Ecto neural progenitor cell (in vitro differentiated cells): ENCODE measurements around the gene EXOC6B.
"Not testable (repeated sequence)": the region's sequence is repeated elsewhere in the genome, so short reads cannot be mapped to it uniquely, and the experiment has no call there.

ENCODE experiments used
- DNase-seq: peaks from one replicate; pipeline ENCODE4 v3.0.0-alpha.2; 2018; ENCODE audit warnings: low spot score

The EXOC6B gene

GRCh38 chr2:72431737-72432136 lies 394.1 kb downstream of the EXOC6B start:
- DNase-seq = no peak

GRCh38 chr2:72427022-72427861 lies 398.6 kb downstream of the EXOC6B start:
- no peak for DNase-seq

DNA sequence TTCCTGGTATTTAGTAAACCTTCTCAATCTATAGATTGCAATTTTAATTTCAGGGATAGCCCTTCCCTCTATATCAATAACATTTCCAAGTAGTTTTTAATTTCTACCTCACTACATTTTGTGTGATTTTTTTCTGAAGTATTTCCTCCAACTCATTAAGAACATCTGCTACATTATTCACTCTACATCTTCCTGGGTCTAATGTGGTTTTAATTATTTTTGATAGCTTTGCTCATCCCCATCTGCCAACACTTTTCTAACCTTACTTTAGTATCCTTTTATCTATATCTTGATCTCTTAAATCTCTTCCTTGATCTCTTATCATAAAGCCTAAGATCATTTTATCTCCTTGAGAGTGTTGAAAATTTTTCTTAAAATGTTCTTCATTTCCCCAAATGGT lies 399.8 kb downstream of the EXOC6B start:
- DNase-seq = no peak

DNA sequence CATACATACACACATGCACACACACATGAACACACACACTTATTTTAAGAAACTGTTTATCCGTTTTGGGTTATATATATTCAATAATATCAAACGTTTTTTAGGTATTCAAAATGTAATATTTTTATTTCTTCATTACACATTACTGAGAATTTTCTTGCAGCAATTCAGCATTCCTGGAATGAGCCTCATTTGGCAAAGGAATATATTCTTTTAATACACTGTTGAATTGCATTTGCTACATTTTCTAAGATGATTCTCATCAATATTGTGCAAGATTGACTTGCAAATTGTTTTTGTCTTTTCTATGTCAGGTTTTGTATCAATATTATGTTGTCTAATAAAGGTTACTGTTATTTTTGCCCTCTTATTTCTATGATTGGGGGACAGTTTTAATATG lies 402.1 kb downstream of the EXOC6B start:
- DNase-seq = no peak

DNA sequence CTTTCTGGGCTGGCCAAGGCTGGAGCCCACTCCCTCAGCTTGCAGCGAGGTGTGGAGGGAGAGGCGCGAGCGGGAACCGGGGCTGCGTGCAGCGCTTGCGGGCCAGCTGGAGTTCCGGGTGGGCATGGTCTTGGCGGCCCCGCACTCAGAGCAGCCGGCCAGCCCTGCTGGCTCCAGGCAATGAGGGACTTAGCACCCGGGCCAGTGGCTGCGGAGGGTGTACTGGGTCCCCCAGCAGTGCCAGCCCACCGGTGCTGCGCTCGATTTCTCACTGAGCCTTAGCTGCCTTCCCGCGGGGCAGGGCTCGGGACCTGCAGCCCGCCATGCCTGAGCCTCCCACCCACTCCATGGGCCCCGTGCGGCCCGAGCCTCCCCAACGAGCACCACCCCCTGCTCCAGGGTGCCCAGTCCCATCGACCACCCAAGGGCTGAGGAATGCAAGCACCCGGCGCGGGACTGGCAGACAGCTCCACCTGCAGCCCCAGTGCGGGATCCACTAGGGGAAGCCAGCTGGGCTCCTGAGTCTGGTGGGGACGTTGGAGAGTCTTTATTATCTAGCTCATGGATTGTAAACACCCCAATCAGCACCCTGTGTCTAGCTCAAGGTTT lies 404.0 kb downstream of the EXOC6B start:
- DNase-seq = not testable (repeated sequence)

DNA sequence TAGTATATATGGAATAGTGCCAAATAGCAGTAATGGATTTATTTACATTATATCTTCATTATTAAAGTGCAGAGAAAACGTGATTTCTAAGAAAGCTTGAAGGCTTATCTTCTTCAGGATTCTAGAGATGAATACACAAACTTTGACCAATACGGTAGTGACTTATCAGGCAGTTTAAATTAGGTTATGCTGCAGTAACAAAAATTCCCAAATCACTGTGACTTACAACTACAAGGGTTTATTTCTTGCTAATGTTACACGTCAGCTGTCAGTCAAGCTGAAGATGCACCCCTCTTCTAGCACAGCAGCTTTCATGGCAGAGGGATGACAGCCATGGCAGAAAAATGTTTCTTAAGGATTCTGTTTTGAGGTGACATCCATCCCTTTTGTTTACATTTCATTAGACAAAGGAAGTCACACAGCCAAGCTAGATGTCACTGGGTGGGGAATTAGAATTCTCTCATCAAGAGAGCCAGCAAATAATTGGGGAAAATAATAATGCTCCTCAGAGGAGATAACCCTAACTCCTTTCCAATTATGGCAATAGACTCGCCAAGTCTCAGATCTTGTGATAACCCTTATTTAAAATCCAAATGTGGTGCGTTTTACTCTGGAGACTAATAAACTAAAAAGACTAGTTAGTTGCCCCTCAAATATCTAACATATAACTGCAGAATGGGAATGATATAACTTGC lies 409.9 kb downstream of the EXOC6B start:
- no peak for DNase-seq

DNA sequence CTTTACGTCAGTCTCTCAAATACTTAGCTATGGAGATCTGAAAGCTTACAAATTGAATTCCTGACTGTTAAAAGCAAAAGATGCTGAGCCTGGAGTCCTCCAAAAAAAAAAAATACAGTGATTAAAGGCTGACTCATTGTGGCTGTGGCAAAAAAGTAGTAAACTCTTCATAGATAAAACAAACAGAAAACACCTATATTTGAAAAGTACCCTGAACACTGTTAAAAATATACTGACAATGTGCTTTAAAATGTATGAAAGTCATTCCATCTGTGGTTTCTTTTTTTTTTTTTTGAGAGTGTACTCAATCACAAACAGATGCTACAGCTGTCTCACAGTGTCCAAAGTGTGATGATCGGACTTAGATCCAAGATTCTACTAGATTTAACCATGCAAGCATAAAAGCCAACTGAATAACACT lies 410.6 kb downstream of the EXOC6B start:
- DNase-seq = no peak

GRCh38 chr2:72414137-72414760 lies 411.6 kb downstream of the EXOC6B start:
- no peak for DNase-seq

- DNase-seq = no peak
Observed at GRCh38 chr2:72413716-72414115, 412.1 kb downstream of the EXOC6B start.

DNA sequence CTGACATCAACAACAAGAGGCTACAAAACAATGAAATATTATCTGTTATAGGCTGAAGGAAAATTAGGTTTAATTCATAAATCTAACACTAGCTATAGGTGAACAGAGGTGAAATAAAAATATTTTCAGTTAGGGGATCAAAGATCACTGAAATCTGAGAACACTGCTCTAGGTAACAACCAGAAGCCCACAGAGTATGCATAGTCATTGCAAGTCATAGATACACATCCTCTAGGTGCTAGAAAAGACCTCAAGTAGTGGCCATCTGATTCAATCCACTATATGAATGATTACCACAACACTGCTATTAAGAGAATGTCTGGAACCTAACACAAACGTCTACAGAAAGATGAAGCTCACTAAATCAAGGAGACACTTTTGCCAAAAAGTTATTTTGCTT lies 413.6 kb downstream of the EXOC6B start:
- DNase-seq = no peak

GRCh38 chr2:72399879-72400278 lies 426.0 kb downstream of the EXOC6B start:
- DNase-seq = no peak

DNA sequence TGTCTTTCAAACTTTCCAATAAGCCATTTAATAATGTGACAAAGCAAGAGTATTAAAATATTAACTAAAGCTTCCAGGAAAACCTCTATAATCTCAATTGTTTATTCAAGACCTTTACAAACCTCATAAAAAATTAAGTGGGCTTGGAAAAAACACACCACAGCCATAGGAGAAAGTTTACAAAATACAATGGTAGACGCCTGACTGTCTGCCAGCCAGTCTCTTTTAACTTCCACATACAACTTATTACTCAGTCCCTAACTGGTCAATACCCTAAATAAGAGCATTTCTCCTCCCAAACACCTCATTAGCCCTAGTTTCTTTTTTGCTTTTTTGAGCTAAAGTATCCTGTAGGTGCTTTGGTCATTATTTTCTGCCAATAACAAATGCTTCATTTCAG lies 430.7 kb downstream of the EXOC6B start:
- DNase-seq = no peak

DNA sequence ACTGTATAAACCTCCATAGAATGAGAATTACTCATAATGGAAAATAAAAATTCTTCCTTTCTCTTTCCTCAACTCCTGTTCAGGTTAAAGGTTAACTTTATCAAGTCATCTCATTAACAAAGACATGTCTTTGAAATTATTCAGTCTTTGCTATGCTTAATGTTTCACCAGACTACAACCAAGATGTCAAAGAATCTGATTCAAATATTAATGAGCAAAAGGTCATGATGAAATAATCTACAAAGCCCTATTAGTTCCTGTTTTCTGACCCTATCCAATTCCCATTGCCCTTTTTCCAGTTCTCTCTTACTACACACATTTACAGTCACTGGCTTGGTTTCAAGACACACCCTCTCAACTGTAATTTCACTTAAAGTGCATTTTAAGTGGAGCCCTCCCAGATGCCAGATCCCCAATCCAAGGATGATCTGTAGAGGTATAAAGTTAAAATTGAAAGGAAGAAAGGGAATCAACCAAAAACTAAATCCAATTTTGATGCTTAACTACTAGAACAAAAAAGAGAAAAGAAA lies 431.2 kb downstream of the EXOC6B start:
- DNase-seq = no peak

DNA sequence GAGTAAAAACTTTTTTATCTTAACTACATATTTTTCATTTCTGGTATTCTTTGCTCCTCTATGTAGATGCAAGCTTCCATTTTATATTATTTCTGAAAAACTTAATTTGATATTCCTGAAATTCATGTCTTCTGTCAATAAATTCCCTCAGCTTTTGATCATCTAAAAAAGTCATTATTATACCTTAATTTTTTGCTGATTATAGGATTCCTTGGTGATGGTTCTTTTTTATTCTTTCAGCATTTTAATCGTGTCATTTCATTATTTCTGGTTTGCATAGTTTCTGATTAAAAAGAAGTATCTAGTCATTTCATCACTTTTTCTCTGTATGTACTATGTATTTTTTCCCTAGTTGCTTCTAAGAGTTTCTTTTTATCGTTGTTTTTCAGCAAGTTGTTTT lies 436.4 kb downstream of the EXOC6B start:
- DNase-seq = no peak

- no peak for DNase-seq
Observed at GRCh38 chr2:72388263-72388662, 437.6 kb downstream of the EXOC6B start.

- no peak for DNase-seq
Observed at GRCh38 chr2:72386288-72386687, 439.5 kb downstream of the EXOC6B start.

- DNase-seq = no peak
Observed at GRCh38 chr2:72378753-72379348, 447.0 kb downstream of the EXOC6B start.

DNA sequence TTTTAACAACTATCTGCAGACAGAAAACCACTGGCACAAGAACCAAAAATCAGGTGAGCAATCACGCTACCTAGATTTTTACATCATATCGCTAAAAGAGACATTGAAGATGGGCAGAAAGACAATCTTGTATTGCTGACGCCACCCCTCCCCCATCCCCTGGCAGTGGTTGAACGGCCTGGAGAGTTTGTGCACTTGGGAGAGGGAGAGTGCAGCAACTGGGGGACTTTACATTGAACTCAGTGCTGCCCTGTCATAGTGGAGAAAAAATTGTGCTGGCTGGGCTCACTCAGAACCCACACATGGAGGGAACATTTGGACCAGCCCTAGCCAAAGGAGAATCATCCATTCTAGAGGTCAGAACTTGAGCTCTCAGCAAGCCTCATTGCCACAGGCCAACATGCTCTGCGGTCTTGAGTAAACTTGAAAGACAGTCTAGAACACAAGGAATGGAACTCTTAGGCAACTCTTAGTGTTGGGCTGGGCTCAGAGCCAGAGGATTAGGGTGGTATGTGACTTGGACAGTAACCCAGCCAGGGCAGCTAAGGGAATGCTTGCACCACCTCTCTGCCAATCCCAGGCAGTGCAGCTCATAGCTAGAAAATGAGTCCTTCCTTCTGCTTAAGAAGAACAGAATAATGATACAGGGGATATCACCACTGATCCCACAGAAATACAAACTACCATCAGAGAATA lies 458.2 kb downstream of the EXOC6B start:
- DNase-seq = no peak

DNA sequence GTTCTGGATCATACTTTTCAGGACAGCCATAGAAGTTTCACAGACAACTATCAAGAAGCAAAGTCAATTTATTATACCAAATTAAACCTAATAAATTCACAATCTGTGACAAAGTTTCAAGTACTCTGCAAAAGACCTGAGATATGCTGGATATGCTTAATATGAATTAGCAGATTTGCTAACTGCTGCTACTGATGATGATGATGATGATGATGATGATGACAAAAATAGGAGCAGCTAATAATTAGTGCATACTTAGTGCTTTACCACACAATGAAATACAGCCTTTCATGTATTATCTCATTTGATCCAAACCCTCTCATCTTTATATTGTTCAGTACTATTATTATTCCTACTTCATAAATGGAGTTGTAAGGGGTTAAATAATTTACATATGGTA lies 462.4 kb downstream of the EXOC6B start:
- no peak for DNase-seq

DNA sequence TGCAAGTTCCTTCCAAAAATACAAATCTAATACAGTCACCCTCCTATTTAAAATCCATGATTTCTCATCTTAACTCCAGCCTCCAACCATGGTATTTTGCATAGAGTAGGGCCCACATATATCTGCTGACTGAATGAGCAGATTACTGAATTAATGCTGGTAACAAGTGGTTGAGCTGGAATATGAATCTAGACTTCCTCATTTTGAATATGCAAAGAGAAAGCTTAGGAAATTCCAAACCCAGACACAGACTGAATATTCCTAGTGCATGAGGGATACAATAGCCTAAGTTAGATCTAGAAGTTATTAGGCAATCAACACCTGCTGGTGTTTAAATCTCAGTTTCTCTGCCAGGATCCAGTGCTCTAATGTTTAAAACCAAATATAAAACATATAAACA lies 463.1 kb downstream of the EXOC6B start:
- no peak for DNase-seq

DNA sequence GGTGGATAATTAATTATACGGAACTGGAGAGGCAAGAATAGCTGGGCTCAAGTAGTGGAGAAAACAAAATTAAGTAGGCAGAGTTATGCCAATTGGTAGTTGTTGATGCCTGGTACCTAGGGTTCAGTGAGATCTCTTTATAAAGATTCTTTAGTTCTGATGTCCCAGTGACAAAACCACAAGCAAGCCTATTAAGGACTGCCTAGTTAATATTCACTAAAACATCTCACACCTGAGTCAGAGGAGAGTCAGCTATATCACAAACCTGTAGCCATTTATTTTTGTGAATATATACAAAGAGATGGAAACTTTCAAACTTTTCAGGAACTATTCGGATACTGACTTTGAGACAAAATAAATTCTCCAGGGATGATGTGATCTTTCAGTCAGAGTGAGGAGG lies 464.3 kb downstream of the EXOC6B start:
- DNase-seq = no peak
